Measurements from ENCODE around the gene CLC. TPM values are rescaled to one million over a fixed set of nuclear protein-coding genes. Genes with fewer than 3 reads are reported as not detected.

The CLC gene
- total and polyA plus RNA-seq, 2 of the 13 experiments (the other 11 are each of a cell fraction or from before 2014, with no cell fraction given) = not detected

DNA sequence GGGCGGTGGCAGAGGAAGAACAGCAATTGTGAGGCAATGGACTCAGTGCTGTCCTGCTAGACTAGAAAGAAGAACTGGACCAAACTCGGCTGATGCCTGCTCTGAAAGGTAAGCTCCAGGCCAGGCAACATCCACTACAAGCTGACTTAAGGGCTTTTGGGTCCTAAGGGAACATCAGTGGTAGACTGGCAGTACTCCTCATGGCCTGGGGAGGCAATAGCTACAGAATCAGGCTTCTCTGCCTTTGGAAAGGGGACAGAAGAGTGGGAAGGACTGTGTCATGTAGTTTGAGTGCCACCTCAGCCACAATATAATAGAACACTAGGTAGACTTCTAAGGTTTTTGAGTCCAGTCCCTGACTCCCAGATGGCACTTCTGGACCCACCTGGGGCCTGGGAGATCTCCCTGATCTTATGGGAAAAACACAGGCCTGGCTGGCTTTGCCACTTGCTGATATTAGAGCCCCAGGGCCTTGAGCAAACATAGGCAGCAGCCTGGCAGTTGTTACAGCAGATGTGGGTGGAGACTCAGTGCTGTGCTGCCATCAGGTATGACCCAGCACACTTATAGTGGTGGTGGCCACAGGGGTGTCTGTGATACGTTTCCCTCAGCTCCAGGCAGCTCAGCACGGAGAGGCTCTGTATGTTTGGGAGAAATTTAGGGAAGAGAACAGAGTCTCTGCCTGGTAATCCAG lies 9.2 kb upstream of the CLC start:
- DNase-seq (ENCODE audit: low spot score) (no peak), ATAC-seq (peak; percentile 52), FAIRE-seq (no peak)
- 9% methylated on average over 2 of the region's 4 CpGs for WGBS (ENCODE audit: low lambda C conversion rate)
- no peak overlapping the region for H3K4me3 ChIP-seq (replicated peaks in 1 of 3; ENCODE audit: insufficient read depth in 1 of 3, low read depth in 2 of 3, low read length in 3 of 3)
- peaks cover 0 to 5% of the 10 kb centered on the region in 2 experiments; a peak in 1 of 5 replicates for H3K27me3 ChIP-seq (ENCODE audit: control insufficient read depth in 1 of 2, insufficient read depth in 2 of 2, low read length in 2 of 2)
- POLR2A ChIA-PET = no interaction called here
- H3K4me2 ChIP-seq (ENCODE audit: low read depth, low read length) = no peak overlapping the region
- in situ Hi-C loops (cut with HindIII; ENCODE audit: extremely low pct_ligation_motif_present, low pct_unique_long_range_greater_than_20kb) (no loop called here), intact Hi-C loops (cut with micrococcal nuclease; ENCODE audit: unreplicated experiment) (no loop called here)
- H3K27ac ChIP-seq (ENCODE audit: extremely low read length, insufficient read depth, low read length) = no peak overlapping the region
- CTCF ChIA-PET (ENCODE audit: low intra/inter-chr PET ratio, low total read pairs) = no interaction called here
- H3K9me3 ChIP-seq (ENCODE audit: low read length) = no peaks in the 10 kb centered on the region
- H3K9ac ChIP-seq (ENCODE audit: insufficient read depth, low read depth, low read length) = no peak overlapping the region
- H3K36me3 ChIP-seq (replicated peaks in 1 of 2; ENCODE audit: control insufficient read depth in 1 of 2, insufficient read depth in 2 of 2, low read length in 2 of 2) = no peaks in the 10 kb centered on the region
- no peaks in the 10 kb centered on the region for H3K79me2 ChIP-seq (ENCODE audit: insufficient read depth, low read length)
- BruUV-seq (replicated peaks) = no TSS peak
- no peak overlapping the region for H2AFZ ChIP-seq (ENCODE audit: low read length)
- H4K20me1 ChIP-seq (ENCODE audit: insufficient read depth, low read length) = no peaks in the 10 kb centered on the region
- no peaks in the 10 kb centered on the region for H3K4me1 ChIP-seq (ENCODE audit: insufficient read depth, low read length)
- TF ChIP-seq HOXA3 (CRISPR knock-in tag; IDR thresholded peaks at IDR 0.05) (no peak), ZNF138 (CRISPR knock-in tag; IDR thresholded peaks at IDR 0.05; ENCODE audit: low read depth) (no peak), ZNF253 (CRISPR knock-in tag; IDR thresholded peaks at IDR 0.05; ENCODE audit: borderline replicate concordance) (no peak)

- H3K4me2 ChIP-seq (ENCODE audit: low read depth, low read length) = no peak overlapping the region
- CTCF ChIA-PET (ENCODE audit: low intra/inter-chr PET ratio, low total read pairs) = no interaction called here
- intact Hi-C loops (cut with micrococcal nuclease; ENCODE audit: unreplicated experiment) = no loop called here
- H4K20me1 ChIP-seq (ENCODE audit: insufficient read depth, low read length) = no peaks in the 10 kb centered on the region
- POLR2A ChIA-PET = no interaction called here
- ATAC-seq (no peak), DNase-seq (ENCODE audit: low spot score) (no peak), FAIRE-seq (no peak)
- no peaks in the 10 kb centered on the region for H3K79me2 ChIP-seq (ENCODE audit: insufficient read depth, low read length)
- BruUV-seq (replicated peaks) = no TSS peak
- no peaks in the 10 kb centered on the region for H3K9me3 ChIP-seq (ENCODE audit: low read length)
- H3K4me1 ChIP-seq (ENCODE audit: insufficient read depth, low read length) = no peaks in the 10 kb centered on the region
- H3K36me3 ChIP-seq (replicated peaks in 1 of 2; ENCODE audit: control insufficient read depth in 1 of 2, insufficient read depth in 2 of 2, low read length in 2 of 2) = no peaks in the 10 kb centered on the region
- H3K4me3 ChIP-seq (replicated peaks in 1 of 3; ENCODE audit: insufficient read depth in 1 of 3, low read depth in 2 of 3, low read length in 3 of 3) = no peak overlapping the region
- no peak overlapping the region for H2AFZ ChIP-seq (ENCODE audit: low read length)
- in situ Hi-C loops (cut with HindIII; ENCODE audit: extremely low pct_ligation_motif_present, low pct_unique_long_range_greater_than_20kb) = no loop called here
- 4% methylated on average over 3 of the region's 3 CpGs for WGBS (ENCODE audit: low lambda C conversion rate)
- H3K27ac ChIP-seq (ENCODE audit: extremely low read length, insufficient read depth, low read length) = no peak overlapping the region
- no peak overlapping the region for H3K9ac ChIP-seq (ENCODE audit: insufficient read depth, low read depth, low read length)
- H3K27me3 ChIP-seq (ENCODE audit: control insufficient read depth in 1 of 2, insufficient read depth in 2 of 2, low read length in 2 of 2) = no peaks in the 10 kb centered on the region; a peak in 1 of 5 replicates
- no peak for TF ChIP-seq SMARCE1 (IDR thresholded peaks at IDR 0.05; ENCODE audit: borderline replicate concordance)
- TF ChIP-seq, protein P1, sequence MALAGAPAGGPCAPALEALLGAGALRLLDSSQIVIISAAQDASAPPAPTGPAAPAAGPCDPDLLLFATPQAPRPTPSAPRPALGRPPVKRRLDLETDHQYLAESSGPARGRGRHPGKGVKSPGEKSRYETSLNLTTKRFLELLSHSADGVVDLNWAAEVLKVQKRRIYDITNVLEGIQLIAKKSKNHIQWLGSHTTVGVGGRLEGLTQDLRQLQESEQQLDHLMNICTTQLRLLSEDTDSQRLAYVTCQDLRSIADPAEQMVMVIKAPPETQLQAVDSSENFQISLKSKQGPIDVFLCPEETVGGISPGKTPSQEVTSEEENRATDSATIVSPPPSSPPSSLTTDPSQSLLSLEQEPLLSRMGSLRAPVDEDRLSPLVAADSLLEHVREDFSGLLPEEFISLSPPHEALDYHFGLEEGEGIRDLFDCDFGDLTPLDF (CRISPR knock-in tag; IDR thresholded peaks at IDR 0.05) = no peak
- TF ChIP-seq ZNF572 (CRISPR knock-in tag; IDR thresholded peaks at IDR 0.05) = no peak
- no peak for TF ChIP-seq RBM22 (optimal IDR thresholded peaks at IDR 0.05; ENCODE audit: low read length)
- TF ChIP-seq HMG20B (CRISPR knock-in tag; conservative IDR thresholded peaks at IDR 0.05) = no peak
- TF ChIP-seq ZFP90 (CRISPR knock-in tag; IDR thresholded peaks at IDR 0.05; ENCODE audit: borderline replicate concordance) = no peak
- TF ChIP-seq, protein P2, sequence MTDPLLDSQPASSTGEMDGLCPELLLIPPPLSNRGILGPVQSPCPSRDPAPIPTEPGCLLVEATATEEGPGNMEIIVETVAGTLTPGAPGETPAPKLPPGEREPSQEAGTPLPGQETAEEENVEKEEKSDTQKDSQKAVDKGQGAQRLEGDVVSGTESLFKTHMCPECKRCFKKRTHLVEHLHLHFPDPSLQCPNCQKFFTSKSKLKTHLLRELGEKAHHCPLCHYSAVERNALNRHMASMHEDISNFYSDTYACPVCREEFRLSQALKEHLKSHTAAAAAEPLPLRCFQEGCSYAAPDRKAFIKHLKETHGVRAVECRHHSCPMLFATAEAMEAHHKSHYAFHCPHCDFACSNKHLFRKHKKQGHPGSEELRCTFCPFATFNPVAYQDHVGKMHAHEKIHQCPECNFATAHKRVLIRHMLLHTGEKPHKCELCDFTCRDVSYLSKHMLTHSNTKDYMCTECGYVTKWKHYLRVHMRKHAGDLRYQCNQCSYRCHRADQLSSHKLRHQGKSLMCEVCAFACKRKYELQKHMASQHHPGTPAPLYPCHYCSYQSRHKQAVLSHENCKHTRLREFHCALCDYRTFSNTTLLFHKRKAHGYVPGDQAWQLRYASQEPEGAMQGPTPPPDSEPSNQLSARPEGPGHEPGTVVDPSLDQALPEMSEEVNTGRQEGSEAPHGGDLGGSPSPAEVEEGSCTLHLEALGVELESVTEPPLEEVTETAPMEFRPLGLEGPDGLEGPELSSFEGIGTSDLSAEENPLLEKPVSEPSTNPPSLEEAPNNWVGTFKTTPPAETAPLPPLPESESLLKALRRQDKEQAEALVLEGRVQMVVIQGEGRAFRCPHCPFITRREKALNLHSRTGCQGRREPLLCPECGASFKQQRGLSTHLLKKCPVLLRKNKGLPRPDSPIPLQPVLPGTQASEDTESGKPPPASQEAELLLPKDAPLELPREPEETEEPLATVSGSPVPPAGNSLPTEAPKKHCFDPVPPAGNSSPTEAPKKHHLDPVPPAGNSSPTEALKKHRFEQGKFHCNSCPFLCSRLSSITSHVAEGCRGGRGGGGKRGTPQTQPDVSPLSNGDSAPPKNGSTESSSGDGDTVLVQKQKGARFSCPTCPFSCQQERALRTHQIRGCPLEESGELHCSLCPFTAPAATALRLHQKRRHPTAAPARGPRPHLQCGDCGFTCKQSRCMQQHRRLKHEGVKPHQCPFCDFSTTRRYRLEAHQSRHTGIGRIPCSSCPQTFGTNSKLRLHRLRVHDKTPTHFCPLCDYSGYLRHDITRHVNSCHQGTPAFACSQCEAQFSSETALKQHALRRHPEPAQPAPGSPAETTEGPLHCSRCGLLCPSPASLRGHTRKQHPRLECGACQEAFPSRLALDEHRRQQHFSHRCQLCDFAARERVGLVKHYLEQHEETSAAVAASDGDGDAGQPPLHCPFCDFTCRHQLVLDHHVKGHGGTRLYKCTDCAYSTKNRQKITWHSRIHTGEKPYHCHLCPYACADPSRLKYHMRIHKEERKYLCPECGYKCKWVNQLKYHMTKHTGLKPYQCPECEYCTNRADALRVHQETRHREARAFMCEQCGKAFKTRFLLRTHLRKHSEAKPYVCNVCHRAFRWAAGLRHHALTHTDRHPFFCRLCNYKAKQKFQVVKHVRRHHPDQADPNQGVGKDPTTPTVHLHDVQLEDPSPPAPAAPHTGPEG (CRISPR knock-in tag; IDR thresholded peaks at IDR 0.05) = no peak
- no peak for TF ChIP-seq ZNF772 (CRISPR knock-in tag; IDR thresholded peaks at IDR 0.05)
- no peak for TF ChIP-seq MTA1 (CRISPR knock-in tag; IDR thresholded peaks at IDR 0.05; ENCODE audit: borderline replicate concordance)
Measured at GRCh38 chr19:39745643-39746042, 7.8 kb upstream of the CLC start.
